IgD-negative memory B cell (primary cell): ENCODE results near the gene RYR2. TPM values are rescaled to one million over a fixed set of nuclear protein-coding genes. Genes with fewer than 3 reads are reported as not detected.

Experiments
- H3K27ac Mint-ChIP-seq, 3 donors: one replicate each; pipeline ENCODE4 v1.8.0; 2020 to 2022; ENCODE audit warnings: mild to moderate bottlenecking in 3 of 3, mixed read lengths in 3 of 3, moderate library complexity in 1 of 3
- H3K27me3 Mint-ChIP-seq: one replicate; pipeline ENCODE4 v1.8.0; 2021; ENCODE audit warnings: mixed read lengths
- H3K36me3 Mint-ChIP-seq: one replicate; pipeline ENCODE4 v1.8.0; 2020; ENCODE audit warnings: mild to moderate bottlenecking, mixed read lengths
- H3K4me1 Mint-ChIP-seq, 3 donors: one replicate each; pipeline ENCODE4 v1.8.0; 2020 to 2022; ENCODE audit warnings: mixed read lengths in 3 of 3, mild to moderate bottlenecking in 1 of 3
- H3K4me3 Mint-ChIP-seq, 4 donors: one replicate each; pipeline ENCODE4 v1.8.0; 2020 to 2022; ENCODE audit warnings: mild to moderate bottlenecking in 4 of 4, mixed read lengths in 4 of 4, moderate library complexity in 3 of 4
- H3K9me3 Mint-ChIP-seq, 3 donors: one replicate each; pipeline ENCODE4 v1.8.0; 2020 to 2021; ENCODE audit warnings: mixed read lengths in 3 of 3, mild to moderate bottlenecking in 1 of 3
- polyA plus RNA-seq: library from polyadenylated mRNA; unstranded; fragments of 300-500 nt; fragmentation: Illumina TruSeq; gene quantifications from one replicate; pipeline ENCODE4 v1.2.3, GENCODE V29; 2021

The RYR2 gene
- polyA plus RNA-seq, 1 donor from 2014 or later: not detected

DNA sequence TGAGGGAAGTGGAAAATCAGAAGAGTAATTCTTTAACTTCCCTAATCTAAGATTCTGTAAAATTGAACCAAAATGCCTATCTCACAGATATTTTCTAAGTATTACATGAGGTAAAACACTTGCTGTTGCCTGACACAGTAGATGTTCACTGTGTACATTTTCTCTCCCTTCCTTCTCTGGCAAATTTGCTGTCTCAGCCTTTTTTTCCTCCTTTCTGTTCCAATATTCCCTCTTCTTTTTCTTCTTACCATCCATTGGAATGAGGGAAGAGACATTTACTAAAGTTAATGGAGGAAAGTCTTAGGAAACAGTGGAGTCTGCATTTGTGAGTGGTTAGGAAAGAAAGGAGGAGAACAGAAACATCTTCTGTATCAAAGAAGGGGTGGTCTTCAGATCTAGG is 608.8 kb downstream of the RYR2 start:
- peaks cover 0 to 4% (median 2%) of the 10 kb centered on the region in 3 donors for H3K9me3 Mint-ChIP-seq
- H3K4me3 Mint-ChIP-seq: no peak overlapping the region
- no peaks in the 10 kb centered on the region for H3K4me1 Mint-ChIP-seq
- no peak overlapping the region for H3K27ac Mint-ChIP-seq
- peaks cover 2% of the 10 kb centered on the region for H3K36me3 Mint-ChIP-seq
- H3K27me3 Mint-ChIP-seq: no peaks in the 10 kb centered on the region

DNA sequence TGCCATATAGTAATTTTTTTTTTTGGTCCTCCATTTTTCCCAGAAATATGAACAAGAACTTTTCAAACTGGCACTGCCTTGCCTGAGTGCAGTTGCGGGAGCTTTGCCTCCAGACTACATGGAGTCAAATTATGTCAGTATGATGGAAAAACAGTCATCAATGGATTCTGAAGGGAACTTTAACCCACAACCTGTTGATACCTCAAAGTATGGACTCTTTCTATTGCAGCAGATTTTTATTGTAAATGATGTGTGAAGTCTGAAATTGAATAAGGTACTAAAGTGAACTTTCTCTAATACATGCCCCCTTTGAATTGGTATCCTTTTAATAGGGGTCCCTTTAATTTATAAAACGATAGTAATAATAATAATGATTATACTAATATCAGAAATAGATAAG is 613.8 kb downstream of the RYR2 start:
- H3K27ac Mint-ChIP-seq: no peak overlapping the region
- H3K36me3 Mint-ChIP-seq: no peaks in the 10 kb centered on the region
- H3K4me1 Mint-ChIP-seq: no peaks in the 10 kb centered on the region

DNA sequence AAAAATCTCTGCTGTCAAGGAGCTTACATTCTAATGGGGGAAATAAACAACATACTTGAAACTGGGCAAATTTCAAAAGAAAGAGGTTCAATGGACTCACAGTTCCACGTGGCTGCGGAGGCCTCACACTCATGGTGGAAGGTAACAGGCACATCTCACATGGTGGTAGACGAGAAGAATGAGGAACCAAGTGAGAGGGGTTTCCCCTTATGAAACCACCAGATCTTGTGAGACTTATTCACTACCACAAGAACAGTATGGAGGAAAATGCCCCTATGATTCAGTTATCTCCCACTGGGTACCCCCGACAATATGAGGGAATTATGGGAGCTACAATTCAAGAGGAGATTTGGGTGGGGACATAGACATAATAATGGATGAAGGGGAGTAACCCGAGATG is 622.4 kb downstream of the RYR2 start:
- no peak overlapping the region for H3K4me3 Mint-ChIP-seq
- H3K4me1 Mint-ChIP-seq: no peaks in the 10 kb centered on the region
- H3K36me3 Mint-ChIP-seq: no peaks in the 10 kb centered on the region
- no peak overlapping the region for H3K27ac Mint-ChIP-seq
- peaks cover 0 to 7% (median 0%) of the 10 kb centered on the region in 3 donors for H3K9me3 Mint-ChIP-seq
- no peaks in the 10 kb centered on the region for H3K27me3 Mint-ChIP-seq

More for the DNA sequence above, 613.8 kb downstream of the RYR2 start:
- no peaks in the 10 kb centered on the region for H3K27me3 Mint-ChIP-seq
- no peak overlapping the region for H3K4me3 Mint-ChIP-seq
- no peaks in the 10 kb centered on the region for H3K9me3 Mint-ChIP-seq

DNA sequence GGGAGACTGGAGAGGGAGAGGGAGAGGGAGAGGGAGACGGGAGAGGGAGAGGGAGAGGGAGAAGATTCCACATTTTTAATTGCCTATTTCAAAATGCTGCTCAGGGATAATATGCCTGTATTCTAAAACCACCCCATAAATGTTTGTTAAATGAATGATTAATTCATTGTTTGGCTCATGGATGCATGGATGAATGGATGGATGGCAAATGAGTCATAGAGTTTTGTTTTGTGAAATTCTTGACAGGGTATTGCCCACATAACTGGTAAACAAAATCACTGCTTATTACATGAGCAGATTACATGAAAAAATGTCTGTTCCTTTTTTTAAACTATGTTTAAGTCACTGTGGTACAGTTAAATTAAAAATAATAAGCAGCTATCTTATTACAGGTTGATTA is 628.3 kb downstream of the RYR2 start:
- no peaks in the 10 kb centered on the region for H3K27me3 Mint-ChIP-seq

DNA sequence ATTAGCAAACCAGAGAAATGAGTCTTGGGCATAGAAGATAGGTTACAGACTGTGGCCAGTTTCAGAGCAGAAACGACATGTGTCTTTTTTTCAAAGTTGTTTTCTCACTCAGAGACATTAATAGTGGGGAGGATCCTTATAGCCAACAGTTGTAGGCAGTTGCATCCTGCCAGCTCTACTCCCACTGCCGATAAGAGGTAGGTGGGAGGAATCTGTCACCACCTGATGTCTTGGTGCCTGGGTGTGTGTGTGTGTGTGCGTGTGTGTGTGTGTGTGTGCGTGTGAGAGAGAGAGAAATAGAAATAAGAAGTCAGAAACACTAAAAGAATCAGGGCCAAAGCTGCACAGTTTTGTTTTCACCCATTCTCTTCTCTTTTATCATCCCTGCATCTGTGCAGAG is 629.3 kb downstream of the RYR2 start:
- no peaks in the 10 kb centered on the region for H3K4me1 Mint-ChIP-seq
- no peaks in the 10 kb centered on the region for H3K27me3 Mint-ChIP-seq
- H3K27ac Mint-ChIP-seq: no peak overlapping the region
- H3K36me3 Mint-ChIP-seq: no peaks in the 10 kb centered on the region
- H3K4me3 Mint-ChIP-seq: no peak overlapping the region
- H3K9me3 Mint-ChIP-seq: peaks cover 0 to 5% (median 0%) of the 10 kb centered on the region in 3 donors

More for the DNA sequence above, 628.3 kb downstream of the RYR2 start:
- no peaks in the 10 kb centered on the region for H3K4me1 Mint-ChIP-seq
- H3K4me3 Mint-ChIP-seq: no peak overlapping the region
- peaks cover 0 to 2% (median 0%) of the 10 kb centered on the region in 3 donors for H3K9me3 Mint-ChIP-seq
- no peak overlapping the region for H3K27ac Mint-ChIP-seq
- no peaks in the 10 kb centered on the region for H3K36me3 Mint-ChIP-seq

DNA sequence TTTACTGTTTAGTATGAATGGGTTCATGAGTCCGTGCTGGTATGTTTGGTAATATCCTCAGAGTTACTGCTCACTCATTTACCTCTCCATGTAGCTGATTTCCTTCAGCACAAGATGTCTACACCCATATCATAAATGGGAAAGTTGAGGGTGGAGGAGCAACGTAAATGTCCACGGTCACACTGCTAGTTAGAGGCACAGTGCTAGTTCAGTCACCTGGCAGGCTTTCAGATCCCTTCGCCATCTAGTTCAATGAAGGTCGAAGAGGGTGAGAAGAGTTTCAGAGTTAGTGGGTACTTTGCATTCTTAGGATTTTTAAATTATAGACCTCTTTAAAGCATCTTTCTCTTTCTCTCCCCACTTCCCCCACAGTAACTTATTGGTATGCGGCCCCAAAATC is 630.0 kb downstream of the RYR2 start:
- no peaks in the 10 kb centered on the region for H3K36me3 Mint-ChIP-seq
- H3K9me3 Mint-ChIP-seq: peaks cover 0 to 5% (median 0%) of the 10 kb centered on the region in 3 donors
- H3K27ac Mint-ChIP-seq: no peak overlapping the region
- no peaks in the 10 kb centered on the region for H3K27me3 Mint-ChIP-seq
- H3K4me1 Mint-ChIP-seq: no peaks in the 10 kb centered on the region
- no peak overlapping the region for H3K4me3 Mint-ChIP-seq

DNA sequence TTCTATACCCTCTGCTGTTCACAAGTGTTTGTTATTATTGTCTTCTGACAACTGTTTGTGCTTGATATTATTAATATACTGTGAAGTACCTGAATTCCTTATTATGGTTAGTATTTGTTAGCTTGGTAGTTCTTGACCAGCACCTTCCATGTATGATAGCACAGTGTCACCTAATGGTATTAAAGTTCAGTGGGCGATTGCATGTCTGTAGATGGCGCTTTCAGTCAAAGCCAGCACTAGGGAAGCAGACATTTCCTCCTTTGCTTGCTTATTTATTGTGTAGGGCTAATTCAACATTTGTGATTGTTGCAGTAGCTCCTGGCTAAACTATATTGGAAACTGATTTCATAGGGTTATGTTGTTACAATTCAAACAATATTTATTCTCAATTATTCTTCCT is 630.8 kb downstream of the RYR2 start:
- Mint-ChIP-seq H3K4me1 (no peaks in the 10 kb centered on the region), H3K36me3 (no peaks in the 10 kb centered on the region), H3K27me3 (no peaks in the 10 kb centered on the region), H3K4me3 (no peak overlapping the region), H3K9me3 (peaks cover 0 to 5% (median 0%) of the 10 kb centered on the region in 3 donors), H3K27ac (no peak overlapping the region)

DNA sequence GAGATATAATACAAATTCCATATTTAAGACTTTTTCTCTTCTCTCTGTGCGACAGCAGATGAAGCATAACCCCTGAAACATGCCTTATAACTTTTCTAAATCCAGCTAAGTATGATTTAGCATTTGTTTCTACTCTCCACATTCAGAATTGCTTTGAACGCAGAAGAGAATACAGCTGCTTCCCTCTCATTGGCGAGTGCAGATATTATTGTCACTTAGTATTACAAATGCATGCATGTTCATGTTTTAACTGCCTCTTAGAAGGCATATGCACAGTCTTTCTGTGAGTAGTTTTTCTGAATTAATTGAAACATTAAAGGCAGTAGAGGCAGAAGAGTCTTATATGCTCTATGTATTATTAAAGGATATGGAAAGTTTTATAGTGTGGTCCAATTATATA is 631.6 kb downstream of the RYR2 start:
- Mint-ChIP-seq H3K27me3 (no peaks in the 10 kb centered on the region), H3K36me3 (no peaks in the 10 kb centered on the region), H3K4me3 (no peak overlapping the region), H3K27ac (no peak overlapping the region), H3K9me3 (peaks cover 0 to 5% (median 0%) of the 10 kb centered on the region in 3 donors), H3K4me1 (no peaks in the 10 kb centered on the region)

DNA sequence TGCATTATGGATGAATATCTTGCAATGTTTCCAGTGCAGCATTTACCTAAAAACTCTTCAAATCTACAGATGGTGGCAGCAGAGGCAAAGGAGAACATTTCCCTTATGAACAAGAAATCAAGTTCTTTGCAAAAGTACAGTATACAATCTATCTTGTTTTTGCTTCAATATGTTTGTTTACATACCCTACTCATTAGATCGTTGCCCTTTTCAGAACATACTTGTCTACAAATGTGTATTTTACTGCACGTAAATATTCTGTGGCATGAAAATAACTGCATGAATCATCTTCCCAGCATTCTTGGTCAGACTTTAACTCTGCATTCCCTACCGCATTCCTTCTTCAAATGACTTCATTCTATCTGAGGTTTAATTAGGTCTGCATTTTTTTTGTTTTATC is 636.0 kb downstream of the RYR2 start:
- peaks cover 0 to 5% (median 5%) of the 10 kb centered on the region in 3 donors for H3K9me3 Mint-ChIP-seq
- no peak overlapping the region for H3K27ac Mint-ChIP-seq
- H3K4me1 Mint-ChIP-seq: no peaks in the 10 kb centered on the region
- H3K4me3 Mint-ChIP-seq: no peak overlapping the region
- no peaks in the 10 kb centered on the region for H3K27me3 Mint-ChIP-seq
- H3K36me3 Mint-ChIP-seq: no peaks in the 10 kb centered on the region

DNA sequence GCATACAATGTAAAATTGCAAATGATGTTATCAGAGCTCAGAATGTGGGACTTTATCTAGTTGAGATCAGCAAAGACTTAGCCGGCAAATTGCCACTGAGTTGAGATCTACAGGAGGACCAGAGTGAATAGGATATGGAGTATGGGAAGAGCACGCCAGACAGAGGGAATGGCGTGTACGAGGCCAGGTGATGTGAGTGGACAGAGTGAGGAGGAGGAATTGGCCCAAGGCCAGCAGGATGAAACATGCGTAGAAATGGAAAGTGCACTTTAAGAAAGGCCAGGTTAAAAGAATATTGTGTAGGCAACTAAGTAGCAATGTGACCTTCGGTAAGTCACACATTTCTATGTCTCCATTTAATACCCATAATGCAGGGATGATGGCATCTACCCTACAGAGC is 637.7 kb downstream of the RYR2 start:
- H3K36me3 Mint-ChIP-seq: no peaks in the 10 kb centered on the region

DNA sequence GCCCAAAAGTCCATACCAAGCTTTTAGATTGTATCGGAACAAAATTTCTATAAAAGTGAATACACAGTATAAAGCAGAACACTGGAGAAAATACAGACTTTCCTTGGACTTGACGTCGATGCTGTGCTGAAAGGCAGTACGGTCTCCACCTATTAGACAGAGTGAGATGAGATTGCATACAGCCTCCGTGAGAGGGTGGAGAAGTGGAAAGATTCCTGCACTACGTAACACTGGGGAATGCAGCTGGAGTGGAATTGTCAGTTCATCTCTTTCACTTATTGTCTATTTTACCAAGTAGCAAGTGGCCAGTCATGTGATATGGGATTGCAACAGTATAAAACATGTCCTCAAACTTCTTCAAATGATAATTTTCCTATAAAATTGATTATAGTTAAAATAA is 639.2 kb downstream of the RYR2 start:
- no peak overlapping the region for H3K27ac Mint-ChIP-seq
- H3K9me3 Mint-ChIP-seq: peaks cover 0 to 5% (median 0%) of the 10 kb centered on the region in 3 donors
- H3K4me1 Mint-ChIP-seq: no peaks in the 10 kb centered on the region
- H3K27me3 Mint-ChIP-seq: no peaks in the 10 kb centered on the region
- no peaks in the 10 kb centered on the region for H3K36me3 Mint-ChIP-seq
- no peak overlapping the region for H3K4me3 Mint-ChIP-seq

More for the DNA sequence above, 637.7 kb downstream of the RYR2 start:
- no peaks in the 10 kb centered on the region for H3K4me1 Mint-ChIP-seq
- H3K27ac Mint-ChIP-seq: no peak overlapping the region
- peaks cover 0 to 5% (median 5%) of the 10 kb centered on the region in 3 donors for H3K9me3 Mint-ChIP-seq
- H3K27me3 Mint-ChIP-seq: no peaks in the 10 kb centered on the region
- H3K4me3 Mint-ChIP-seq: no peak overlapping the region

DNA sequence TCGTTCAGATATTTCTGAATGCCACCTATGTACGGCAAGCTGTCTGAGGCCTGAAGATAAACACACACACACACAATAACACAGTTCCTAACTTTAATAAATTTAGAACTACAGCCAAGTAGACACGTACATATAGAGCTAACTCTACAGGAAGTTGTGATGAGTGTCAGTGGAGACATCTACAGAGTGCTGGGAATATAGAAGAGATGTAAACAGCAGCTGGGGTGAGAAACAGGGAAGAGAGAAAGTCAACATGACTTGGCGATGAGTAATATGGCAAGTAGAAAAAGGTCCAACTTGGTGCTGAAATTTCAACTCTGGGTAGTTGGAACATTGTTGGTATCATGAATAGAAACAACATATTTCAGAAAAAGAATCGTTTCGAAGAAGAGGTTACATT is 642.3 kb downstream of the RYR2 start:
- no peaks in the 10 kb centered on the region for H3K4me1 Mint-ChIP-seq
- peaks cover 0 to 5% (median 0%) of the 10 kb centered on the region in 3 donors for H3K9me3 Mint-ChIP-seq
- no peaks in the 10 kb centered on the region for H3K36me3 Mint-ChIP-seq
- no peaks in the 10 kb centered on the region for H3K27me3 Mint-ChIP-seq
- no peak overlapping the region for H3K4me3 Mint-ChIP-seq
- H3K27ac Mint-ChIP-seq: no peak overlapping the region

DNA sequence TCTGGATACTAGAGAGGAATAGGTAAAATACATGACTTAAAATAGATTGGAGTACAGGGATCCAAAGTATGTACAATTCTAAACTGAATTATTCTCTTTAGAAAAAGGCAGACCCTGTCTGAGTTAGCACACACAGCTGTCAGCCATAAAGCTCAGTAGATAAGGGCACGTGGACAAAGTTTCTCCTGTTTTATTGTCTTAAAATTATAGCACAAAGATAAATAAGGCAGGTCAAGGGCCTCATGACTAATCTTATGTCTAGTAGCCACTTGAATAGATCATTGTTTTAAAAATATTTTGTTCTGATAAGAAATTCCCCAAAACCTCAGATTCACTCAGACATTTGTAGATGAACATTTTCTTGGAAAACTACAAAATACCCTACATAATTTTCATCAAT is 643.6 kb downstream of the RYR2 start:
- Mint-ChIP-seq H3K4me3 (no peak overlapping the region), H3K36me3 (no peaks in the 10 kb centered on the region), H3K27ac (no peak overlapping the region), H3K4me1 (no peaks in the 10 kb centered on the region), H3K9me3 (peaks cover 0 to 3% (median 0%) of the 10 kb centered on the region in 3 donors), H3K27me3 (no peaks in the 10 kb centered on the region)

DNA sequence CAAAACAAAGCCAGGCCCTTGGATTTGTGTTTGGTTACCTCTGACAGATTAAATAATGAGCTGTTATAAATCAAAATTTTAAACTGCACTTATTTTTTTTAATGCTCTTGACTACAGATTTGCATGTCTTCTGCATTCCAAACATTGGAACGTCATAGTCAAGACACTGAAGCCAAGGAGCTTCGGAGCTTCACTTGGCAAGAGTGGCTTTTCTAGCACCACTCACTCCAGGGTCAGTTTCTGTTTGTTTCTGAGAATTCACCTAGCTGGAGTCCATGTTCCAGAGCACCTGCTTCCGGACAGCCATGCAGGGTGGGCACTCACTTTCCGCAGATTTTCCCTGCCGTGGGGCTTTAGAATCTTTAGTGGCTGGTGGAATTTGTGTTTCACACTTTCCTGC is 645.8 kb downstream of the RYR2 start:
- no peak overlapping the region for H3K4me3 Mint-ChIP-seq

DNA sequence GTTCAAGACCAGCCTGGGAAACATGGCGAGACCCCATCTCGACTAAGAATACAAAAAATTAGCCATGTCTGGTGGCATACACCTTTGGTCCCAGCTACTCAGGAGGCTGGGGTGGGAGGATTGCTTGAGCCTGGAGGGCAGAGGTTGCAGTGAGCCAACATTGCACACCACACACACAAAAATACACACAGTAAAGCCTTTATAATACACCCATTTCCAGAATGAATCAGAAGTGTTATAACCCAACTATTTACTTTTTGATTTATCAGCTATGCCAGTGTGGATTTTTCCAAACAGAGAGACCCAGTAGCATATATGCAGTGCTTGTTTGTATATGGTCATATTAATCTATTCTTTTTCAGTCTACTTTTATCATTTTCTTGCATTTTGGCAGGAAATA is 648.7 kb downstream of the RYR2 start:
- H3K9me3 Mint-ChIP-seq: peaks cover 0 to 1% (median 0%) of the 10 kb centered on the region in 3 donors
- H3K4me1 Mint-ChIP-seq: no peaks in the 10 kb centered on the region
- no peaks in the 10 kb centered on the region for H3K36me3 Mint-ChIP-seq
- no peaks in the 10 kb centered on the region for H3K27me3 Mint-ChIP-seq
- H3K27ac Mint-ChIP-seq: no peak overlapping the region
- no peak overlapping the region for H3K4me3 Mint-ChIP-seq

More for the DNA sequence above, 645.8 kb downstream of the RYR2 start:
- Mint-ChIP-seq H3K9me3 (peaks cover 0 to 1% (median 0%) of the 10 kb centered on the region in 3 donors), H3K27me3 (no peaks in the 10 kb centered on the region), H3K36me3 (no peaks in the 10 kb centered on the region), H3K27ac (no peak overlapping the region), H3K4me1 (no peaks in the 10 kb centered on the region)

DNA sequence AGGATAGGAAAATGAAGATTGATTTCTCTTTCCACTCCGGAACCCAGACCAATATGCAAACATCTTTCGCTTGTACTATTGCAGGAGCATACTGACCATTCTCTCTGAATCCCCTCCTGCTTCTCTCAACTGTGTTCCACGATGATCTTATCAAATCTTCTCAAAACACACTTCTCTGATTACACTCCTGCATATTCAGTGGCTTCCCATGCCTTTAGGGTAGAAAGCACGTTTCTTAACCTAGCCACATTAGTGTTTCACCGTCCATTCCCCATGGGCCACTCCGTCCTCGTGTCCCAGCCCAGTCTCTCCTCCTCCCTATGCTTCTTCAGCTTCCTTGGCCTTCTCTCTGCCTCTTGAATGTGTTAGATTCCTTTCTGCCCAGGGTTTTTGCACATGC is 650.3 kb downstream of the RYR2 start:
- no peak overlapping the region for H3K27ac Mint-ChIP-seq
- H3K4me3 Mint-ChIP-seq: no peak overlapping the region
- no peaks in the 10 kb centered on the region for H3K4me1 Mint-ChIP-seq
- H3K9me3 Mint-ChIP-seq: peaks cover 0 to 1% (median 0%) of the 10 kb centered on the region in 3 donors
- no peaks in the 10 kb centered on the region for H3K27me3 Mint-ChIP-seq
- no peaks in the 10 kb centered on the region for H3K36me3 Mint-ChIP-seq

DNA sequence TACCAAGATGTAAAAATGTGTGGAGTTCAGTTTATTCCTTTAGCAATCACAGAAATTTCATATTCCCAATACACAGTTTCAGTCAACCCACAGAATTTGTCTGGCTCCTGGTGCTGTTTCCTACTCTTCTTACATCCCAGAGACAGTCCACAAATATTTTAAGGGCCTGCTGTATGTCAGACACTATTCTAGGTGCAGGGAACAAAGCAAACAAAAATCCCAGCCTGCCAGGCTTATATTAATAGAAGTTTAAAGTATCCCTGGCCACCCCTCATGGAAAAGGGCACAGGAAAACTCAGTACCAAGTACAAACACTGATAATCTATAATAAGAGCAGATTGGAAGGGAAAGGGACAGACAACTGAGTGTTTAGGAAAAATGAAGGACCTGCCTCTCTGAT is 653.9 kb downstream of the RYR2 start:
- no peaks in the 10 kb centered on the region for H3K4me1 Mint-ChIP-seq
- no peak overlapping the region for H3K4me3 Mint-ChIP-seq
- no peaks in the 10 kb centered on the region for H3K27me3 Mint-ChIP-seq
- H3K9me3 Mint-ChIP-seq: peaks cover 0 to 3% (median 0%) of the 10 kb centered on the region in 3 donors
- H3K36me3 Mint-ChIP-seq: no peaks in the 10 kb centered on the region
- H3K27ac Mint-ChIP-seq: no peak overlapping the region
